GM12864 (cell line): Measurements from ENCODE around the gene DAG1.

Experiments
- DNase-seq: peaks from one replicate; pipeline ENCODE4 v3.0.0-alpha.2; 2011; ENCODE audit warnings: low read depth
- H3K4me3 ChIP-seq: 2 replicates; pipeline ENCODE4 v1.5.1; 2011; ENCODE audit warnings: mild to moderate bottlenecking, low read depth, low read length, control low read depth
- CTCF ChIP-seq: IDR thresholded peaks from 2 replicates; pipeline ENCODE4 v1.5.1; 2011; ENCODE audit warnings: low read depth, mild to moderate bottlenecking, moderate library complexity, low read length, control low read depth, inconsistent platforms; ENCODE audit errors: missing control alignments

Gene DAG1

GRCh38 chr3:49470714-49471420 is 800 bp downstream of the DAG1 start:
- H3K4me3 ChIP-seq = peak overlapping the region; percentile 97
- peak; percentile 10 for TF ChIP-seq CTCF
- no peak for DNase-seq

GRCh38 chr3:49471856-49472495 is 1.9 kb downstream of the DAG1 start:
- no peak overlapping the region; the same call in 1 of the 2 replicates for H3K4me3 ChIP-seq
- TF ChIP-seq CTCF = no peak

GRCh38 chr3:49476563-49476962 is 6.5 kb downstream of the DAG1 start:
- H3K4me3 ChIP-seq = no peak overlapping the region
- no peak for DNase-seq
- TF ChIP-seq CTCF = no peak

More at GRCh38 chr3:49471856-49472495, 1.9 kb downstream of the DAG1 start:
- no peak for DNase-seq

GRCh38 chr3:49482766-49483165 is 12.7 kb downstream of the DAG1 start:
- H3K4me3 ChIP-seq = no peak overlapping the region
- no peak for DNase-seq
- TF ChIP-seq CTCF = no peak

- no peak for DNase-seq
- TF ChIP-seq CTCF = no peak
- H3K4me3 ChIP-seq = no peak overlapping the region
Observed at GRCh38 chr3:49484471-49484870, 14.4 kb downstream of the DAG1 start.

- TF ChIP-seq CTCF = no peak
- no peak for DNase-seq
- H3K4me3 ChIP-seq = no peak overlapping the region
Observed at GRCh38 chr3:49489247-49489646, 19.2 kb downstream of the DAG1 start.
